Mammary epithelial cell (primary cell): ENCODE results near the gene RNF150.

Experiments used
- CTCF ChIP-seq, 2 donors: IDR thresholded peaks in 1 of 2; conservative IDR thresholded peaks in 1 of 2; 2 replicates each; pipeline ENCODE4 v1.5.1; 2011 to 2012; ENCODE audit warnings: inconsistent platforms in 2 of 2, low read length in 2 of 2, mild to moderate bottlenecking in 2 of 2, control low read depth in 1 of 2, low read depth in 1 of 2; ENCODE audit not compliant: insufficient read depth in 1 of 2; ENCODE audit errors: extremely low read depth in 1 of 2
- EZH2 ChIP-seq: IDR thresholded peaks from 2 replicates; pipeline ENCODE4 v1.6.1; 2012; ENCODE audit warnings: low read length, inconsistent platforms, borderline replicate concordance

DNA sequence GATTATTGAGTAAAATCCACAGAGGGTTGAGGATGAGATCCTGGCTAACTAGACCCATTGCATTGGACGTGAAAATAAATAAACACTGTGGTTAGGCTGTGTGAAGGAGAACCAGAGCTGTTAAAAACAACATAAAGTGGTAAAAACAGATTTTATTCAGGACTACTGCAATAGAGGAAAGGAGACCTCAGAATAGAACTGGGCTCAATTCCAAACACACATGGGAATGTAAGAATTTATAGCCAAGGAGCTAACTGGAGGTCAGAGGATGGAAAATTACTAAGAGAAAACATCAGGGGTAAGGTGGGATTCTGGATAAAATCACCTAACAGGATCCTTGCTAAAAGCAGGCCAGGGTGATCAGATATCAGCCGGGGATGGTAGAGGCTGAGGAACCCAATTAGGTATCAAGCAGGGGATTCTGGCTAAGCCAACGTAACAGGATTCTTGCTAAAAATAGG is 112.4 kb downstream of the RNF150 start:
- TF ChIP-seq CTCF (conservative IDR thresholded peaks at IDR 0.05 in 1 of 2, IDR thresholded peaks at IDR 0.05 in 1 of 2; ENCODE audit: extremely low read depth in 1 of 2, insufficient read depth in 1 of 2, low read depth in 1 of 2, low read length in 2 of 2) (no peak), EZH2 (no peak)
